Stimulated activated CD8-positive, alpha-beta memory T cell treated with anti-CD3 and anti-CD28 coated beads, Interleukin-2, amount 100 ng/mL, for 1 hour (primary cell): ENCODE measurements around the gene DPPA4.

Experiments
- DNase-seq, 2 donors: peaks; one replicate each; pipeline ENCODE4 v3.0.0-alpha.2; 2020; ENCODE audit warnings: low read depth in 2 of 2

The DPPA4 gene

DNA sequence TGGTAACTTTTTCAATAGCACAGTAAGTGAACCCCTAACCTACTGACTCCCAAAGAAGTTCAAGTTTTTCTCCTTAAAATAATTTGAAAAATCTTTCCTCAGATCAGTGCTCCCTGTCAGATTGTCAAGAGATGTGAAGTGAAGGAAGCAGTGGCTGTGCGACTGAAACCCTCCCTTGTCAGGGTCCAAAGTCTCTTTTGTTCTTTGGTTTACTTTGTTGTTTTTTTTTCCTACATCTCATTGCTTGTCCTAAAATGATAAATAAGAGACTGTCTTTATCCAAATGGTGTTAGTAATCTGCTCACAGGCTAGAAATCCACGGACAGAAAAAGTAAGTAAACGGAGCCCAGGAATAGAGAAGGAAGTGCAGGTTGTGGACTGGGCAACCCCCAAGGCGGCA lies 976 bp upstream of the DPPA4 start:
- DNase-seq, result no peak

DNA sequence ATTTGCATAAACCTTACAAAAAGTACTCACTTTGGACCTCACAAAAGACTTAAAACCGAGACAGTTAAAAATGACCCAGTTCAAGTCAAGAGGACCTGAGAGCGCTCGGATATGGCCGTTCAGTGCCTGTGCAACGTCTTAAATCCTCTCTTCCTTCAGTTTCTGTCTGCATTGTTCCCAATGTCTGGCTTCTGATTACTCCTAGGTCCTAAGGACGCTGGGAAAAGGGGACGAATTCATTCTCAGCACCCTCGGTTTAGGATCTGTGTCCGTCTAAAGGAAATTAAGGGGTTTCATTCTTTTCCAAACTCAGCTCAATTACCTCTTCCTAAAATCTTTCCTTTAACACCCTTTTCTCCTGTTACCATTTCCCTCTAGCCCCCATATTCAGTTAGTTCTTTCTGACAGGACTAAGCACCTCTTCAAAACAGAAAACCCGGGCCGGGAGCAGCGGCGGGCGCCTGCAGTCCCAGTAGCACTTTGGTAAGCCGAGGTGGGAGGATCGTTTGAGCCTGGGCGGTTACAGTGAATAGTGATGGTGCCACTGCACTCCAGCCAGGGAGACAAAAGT lies 970 bp downstream of the DPPA4 start:
- no peak for DNase-seq

DNA sequence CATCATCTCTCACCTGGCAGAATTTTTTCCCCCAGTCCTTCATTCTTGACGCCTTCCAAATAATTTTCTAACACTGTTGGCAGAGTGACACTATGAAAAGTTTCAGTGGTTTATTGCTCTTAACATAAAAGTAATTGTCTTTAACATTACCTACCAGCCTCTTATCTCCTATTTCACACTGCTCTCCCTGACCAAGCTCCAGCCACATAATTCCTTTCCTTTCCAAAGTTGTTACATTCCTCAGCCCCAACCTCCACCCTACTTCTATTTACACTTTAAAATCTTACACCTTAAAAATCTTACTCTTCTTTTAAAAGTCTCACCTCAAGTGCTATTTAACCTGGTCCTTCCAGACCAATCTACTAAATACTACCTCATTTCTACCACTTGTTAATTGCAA lies 2.8 kb downstream of the DPPA4 start:
- DNase-seq, result no peak

DNA sequence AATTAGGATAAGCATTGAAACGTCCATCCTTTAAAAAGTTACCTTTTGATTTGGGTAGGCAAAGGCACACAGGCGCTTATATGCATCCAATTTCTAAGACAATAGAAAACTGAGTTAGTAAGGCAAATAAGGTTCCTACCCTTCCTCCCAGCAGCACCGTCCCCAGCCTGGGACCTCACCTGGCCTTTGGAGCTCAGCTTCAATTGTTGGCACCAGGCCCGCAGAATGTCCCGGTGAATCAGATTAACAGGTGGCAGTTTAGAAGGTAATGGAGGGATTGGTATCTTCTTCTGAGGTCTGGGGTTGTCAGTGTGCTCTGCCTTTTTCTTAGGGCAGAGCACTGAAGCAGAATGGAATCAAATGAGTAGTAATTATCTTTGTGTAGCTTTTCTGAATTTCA lies 5.7 kb downstream of the DPPA4 start:
- no peak for DNase-seq

DNA sequence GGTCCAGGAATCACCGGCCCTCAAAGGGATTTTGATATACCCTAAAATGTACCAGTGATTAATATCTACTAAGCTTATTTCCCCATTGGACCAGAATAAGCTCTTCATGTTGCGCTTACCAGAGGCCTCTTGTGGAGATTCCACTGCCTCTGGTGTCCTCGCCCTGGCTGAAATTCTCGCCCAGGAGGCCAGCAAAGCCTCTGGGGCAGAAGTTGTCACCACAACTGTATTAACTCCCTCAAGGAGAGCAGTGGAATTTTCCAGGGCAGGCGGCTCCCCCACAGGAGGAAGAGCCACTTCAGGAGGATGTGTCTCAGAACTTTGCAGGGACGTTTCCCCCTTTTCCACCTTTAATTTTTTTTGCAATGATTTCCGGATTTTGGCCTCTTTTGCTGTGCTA lies 6.9 kb downstream of the DPPA4 start:
- DNase-seq, result no peak

DNA sequence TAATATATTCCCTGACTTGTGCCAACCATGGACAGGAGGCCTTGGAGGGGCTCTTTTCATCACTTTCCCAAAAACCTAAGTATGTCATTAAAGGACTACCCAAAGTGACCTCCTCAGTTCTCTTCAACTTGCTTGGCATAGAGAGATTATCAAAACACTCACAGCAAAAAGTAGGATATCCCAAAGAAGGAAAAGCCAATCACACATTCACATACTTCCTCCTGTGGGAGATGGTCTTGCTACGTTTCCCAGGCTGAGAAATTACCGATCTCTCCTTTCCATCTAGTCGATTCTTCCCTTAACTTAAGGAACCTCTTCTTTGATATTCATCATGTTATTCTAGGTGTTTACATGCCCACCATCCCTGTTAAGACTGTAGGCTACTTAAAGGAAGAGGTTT lies 9.1 kb downstream of the DPPA4 start:
- DNase-seq, result no peak

DNA sequence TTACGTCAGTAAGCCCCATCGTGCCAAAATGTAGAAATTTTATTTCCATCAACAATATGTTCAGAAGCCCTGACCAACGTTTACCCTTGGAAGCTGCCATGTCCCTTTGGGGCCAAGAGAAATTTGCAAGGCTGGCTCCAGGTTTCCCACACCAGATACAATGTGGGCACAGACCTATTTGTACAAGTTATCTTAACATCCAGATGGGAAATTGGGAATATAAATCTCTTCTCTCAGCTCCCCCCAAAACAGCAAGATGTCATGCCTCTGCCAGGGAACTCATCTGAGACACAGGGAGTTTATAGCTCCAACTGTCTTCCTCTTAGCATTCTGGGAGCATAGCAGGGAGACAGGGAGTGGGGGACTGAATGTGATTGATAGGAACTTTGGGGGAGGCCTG lies 11.7 kb downstream of the DPPA4 start:
- no peak for DNase-seq

DNA sequence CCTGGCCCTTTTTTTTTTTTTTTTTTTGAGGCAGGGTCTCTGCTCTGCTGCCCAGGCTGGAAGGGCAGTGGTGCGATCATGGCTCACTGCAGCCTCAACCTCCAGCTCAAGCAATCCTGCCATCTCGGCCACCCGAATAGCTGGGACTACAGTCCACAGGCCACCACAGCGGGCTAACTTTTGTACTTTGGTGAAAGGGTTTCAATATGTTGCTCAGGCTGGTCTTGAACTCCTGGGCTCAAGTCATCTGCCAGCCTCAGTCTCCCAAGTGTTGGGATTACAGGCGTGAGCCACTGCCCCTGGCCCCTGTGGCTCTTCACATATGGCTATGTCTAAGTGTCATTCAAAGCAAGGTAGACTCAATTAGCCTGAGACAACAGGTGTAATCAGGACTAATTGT lies 12.2 kb downstream of the DPPA4 start:
- DNase-seq, result no peak

DNA sequence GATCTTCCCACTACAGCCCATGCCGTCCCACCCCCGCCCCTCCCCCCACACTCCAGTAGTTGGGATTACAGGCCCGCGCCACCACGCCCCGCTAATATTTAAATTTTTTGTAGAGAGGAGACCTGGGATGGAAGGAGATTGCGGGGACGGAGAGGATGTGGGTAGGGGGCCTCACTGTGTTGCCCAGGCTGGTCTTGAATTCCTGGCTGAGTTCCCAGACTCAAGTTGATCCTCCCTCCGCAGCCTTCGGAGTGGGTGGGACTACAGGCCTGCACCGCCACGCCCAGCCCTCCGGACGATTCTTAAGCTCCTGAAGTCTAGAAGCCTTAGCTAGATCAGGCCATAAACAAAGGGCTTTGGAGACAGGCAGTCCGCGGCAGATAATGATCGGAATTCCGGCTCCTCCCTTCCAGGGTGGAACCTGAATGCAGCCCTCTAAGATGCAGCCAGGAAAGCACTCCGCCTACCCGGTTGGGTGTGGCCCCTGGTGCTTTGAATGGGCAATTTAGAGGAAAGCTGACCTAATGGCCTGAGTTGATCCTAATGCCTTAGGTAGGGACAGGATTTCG lies 21.1 kb downstream of the DPPA4 start, which contains the start of gene DPPA2:
Gene DPPA2 (minus strand): TSS at position 356 of the 569 bp plus-strand sequence. CDS start 1,975 bp downstream, outside the sequence.
- no peak for DNase-seq

DNA sequence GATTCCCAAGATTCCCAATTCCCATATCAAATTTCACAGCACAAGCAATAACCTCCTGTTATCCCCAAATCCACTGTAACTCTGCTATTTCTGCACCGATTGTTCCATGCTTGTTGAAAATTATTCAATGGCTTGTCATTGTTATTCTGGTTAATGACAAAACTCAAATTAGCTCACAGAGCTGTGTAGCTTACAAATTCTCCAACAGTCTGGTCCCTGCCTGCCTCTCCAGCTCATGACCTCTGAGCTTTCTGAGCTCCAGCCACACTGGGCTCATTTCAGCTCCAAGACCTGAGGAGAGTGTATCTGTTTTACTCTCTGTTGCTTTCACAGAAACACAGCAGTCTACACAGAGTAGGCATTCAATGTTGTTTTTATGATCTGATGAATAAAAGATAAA lies 24.3 kb downstream of the DPPA4 start:
- DNase-seq, result no peak

DNA sequence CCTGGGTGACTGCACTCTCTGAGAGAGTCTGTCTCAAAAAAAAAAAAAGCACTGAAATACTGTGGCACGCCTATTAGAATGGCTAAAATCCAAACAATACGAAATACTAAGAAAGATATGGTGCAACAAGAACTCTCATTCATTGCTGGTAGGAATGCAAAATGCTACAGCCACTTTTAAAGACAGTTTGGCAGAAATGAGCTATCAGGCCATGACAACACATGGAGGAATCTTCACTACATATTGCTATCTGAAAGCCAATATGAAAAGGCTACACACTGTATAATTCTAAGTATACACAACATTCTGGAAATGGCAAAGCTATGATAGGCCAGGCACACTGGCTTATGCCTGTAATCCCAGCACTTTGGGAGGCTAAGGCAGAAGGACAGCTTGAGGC lies 39.9 kb downstream of the DPPA4 start:
- DNase-seq, result no peak

DNA sequence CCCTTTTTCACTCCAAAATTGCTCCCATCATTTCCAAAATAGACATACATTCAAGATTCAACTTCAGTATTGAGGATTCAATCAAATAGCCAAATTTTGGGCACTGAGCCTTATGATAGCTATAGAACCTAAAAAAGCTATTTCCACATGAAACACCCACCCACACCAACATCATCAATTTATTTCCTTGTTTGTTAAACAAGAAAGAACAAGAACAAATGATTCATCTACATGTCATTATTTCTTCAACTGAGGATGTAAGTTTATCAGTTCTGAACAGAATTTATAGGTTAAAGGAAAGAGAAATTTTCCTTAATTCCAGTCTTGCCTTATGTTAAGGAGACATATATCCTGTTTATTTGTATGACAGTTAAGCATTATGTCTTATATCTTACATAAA lies 53.3 kb downstream of the DPPA4 start:
- DNase-seq, result no peak

DNA sequence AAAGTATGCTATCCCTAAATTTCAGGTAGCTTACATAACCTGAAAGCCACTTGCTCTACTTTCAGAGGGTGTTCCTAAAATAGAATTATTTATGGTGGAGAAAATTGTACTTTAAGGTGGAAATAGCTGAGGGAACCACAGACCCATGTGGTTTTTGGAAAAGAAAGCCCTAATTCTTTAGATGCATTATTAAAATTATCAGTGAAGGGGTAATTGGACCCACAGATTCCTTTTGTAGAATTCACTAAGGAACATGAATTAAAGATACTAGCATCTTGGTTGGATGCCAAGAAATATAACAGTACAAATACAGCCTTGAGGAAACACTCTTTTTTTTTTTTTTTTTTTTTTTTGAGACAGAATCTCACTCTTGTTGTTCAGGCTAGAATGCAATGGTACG lies 58.8 kb downstream of the DPPA4 start:
- DNase-seq, result no peak

DNA sequence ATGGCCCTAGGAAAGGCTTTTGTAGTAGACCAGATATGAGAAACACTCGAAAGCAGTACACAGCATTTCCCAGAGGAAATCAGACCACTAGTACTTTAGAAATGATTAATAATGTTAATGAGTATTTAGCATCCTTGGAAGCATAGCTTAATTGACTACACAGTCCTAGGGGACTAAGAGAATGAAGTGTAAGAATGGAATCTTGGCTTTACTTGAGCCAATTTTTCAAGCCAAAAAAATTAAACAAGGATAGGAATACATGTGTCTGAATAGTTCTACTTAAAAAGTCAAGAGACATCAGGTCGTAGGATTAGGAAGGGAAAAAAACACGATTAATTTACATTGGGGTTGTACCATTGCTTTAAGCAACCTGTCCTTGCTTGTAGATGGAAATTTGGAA lies 59.2 kb downstream of the DPPA4 start:
- no peak for DNase-seq
